GM03348 (cell line): ENCODE data around the gene GRB10.

ENCODE experiments used
- DNase-seq: peaks from one replicate; pipeline ENCODE4 v3.0.0; 2012; ENCODE audit warnings: low spot score

GRB10 gene

GRCh38 chr7:50718876-50719275, 63.8 kb downstream of the GRB10 start:
- no peak for DNase-seq

GRCh38 chr7:50718311-50718710, 64.4 kb downstream of the GRB10 start:
- DNase-seq: no peak

GRCh38 chr7:50717181-50717580, 65.5 kb downstream of the GRB10 start:
- DNase-seq: no peak

GRCh38 chr7:50714857-50715256, 67.8 kb downstream of the GRB10 start:
- peak; percentile 20 for DNase-seq

GRCh38 chr7:50713123-50713965, 69.4 kb downstream of the GRB10 start:
- no peak for DNase-seq

GRCh38 chr7:50712252-50713122, 70.2 kb downstream of the GRB10 start:
- no peak for DNase-seq

- peak; percentile 65 for DNase-seq
Observed at GRCh38 chr7:50711271-50712175, 71.2 kb downstream of the GRB10 start.

- no peak for DNase-seq
Observed at GRCh38 chr7:50710441-50711154, 72.1 kb downstream of the GRB10 start.

- no peak for DNase-seq
Observed at GRCh38 chr7:50709151-50709550, 73.5 kb downstream of the GRB10 start.

- DNase-seq: no peak
Observed at GRCh38 chr7:50707236-50708006, 75.3 kb downstream of the GRB10 start.

- no peak for DNase-seq
Observed at GRCh38 chr7:50706469-50706937, 76.2 kb downstream of the GRB10 start.

- DNase-seq: no peak
Observed at GRCh38 chr7:50704844-50705243, 77.9 kb downstream of the GRB10 start.

- DNase-seq: no peak
Observed at GRCh38 chr7:50703654-50704053, 79.0 kb downstream of the GRB10 start.

GRCh38 chr7:50699143-50699542, 83.6 kb downstream of the GRB10 start:
- no peak for DNase-seq

GRCh38 chr7:50697748-50698147, 84.9 kb downstream of the GRB10 start:
- no peak for DNase-seq

GRCh38 chr7:50696810-50697582, 85.7 kb downstream of the GRB10 start:
- no peak for DNase-seq

- no peak for DNase-seq
Observed at GRCh38 chr7:50695026-50695425, 87.7 kb downstream of the GRB10 start.

- DNase-seq: no peak
Observed at GRCh38 chr7:50693455-50694130, 89.1 kb downstream of the GRB10 start.

GRCh38 chr7:50690541-50691011, 92.1 kb downstream of the GRB10 start:
- DNase-seq: no peak
